Stimulated activated CD4-positive, alpha-beta T cell treated with anti-CD3 and anti-CD28 coated beads, Interleukin-2, amount 100 ng/mL, for 24 hours (primary cell): ENCODE measurements around the gene ZNF169.
"Not testable (repeated sequence)": the region's sequence is repeated elsewhere in the genome, so short reads cannot be mapped to it uniquely, and the experiment has no call there.

Experiments
- DNase-seq, 2 donors: peaks; one replicate each; pipeline ENCODE4 v3.0.0-alpha.2; 2020

Gene ZNF169

DNA sequence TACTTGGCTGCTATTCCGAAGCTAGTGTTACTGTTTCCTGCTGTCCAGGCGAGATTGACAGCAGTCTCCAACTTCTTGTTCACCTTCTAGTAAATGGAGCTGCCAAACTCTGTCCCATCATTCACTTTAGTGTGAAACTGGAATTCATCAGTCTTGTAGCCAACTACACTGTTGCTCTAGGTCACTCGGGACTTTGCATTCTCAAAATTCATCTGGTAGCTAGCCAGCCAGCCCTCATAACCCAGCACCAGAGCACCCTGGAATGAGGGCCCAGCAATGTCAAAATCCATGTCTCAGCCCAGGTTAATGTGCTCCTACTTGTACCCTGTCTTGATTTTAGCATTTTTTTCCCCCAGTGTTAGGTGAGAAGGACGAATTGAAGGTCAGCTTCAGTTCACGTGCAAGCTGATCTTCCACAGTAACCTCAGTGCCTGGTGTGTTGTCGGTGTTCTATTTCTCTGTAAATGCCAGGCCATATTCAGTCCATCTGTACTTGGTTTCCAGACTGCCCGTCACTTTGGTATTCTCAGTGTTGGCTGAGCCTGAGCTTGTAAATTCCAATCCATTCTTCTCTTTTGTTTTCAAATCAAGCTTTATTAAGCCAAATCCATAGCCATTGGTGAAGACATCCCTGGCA is 28.9 kb downstream of the ZNF169 start:
- DNase-seq = no peak

DNA sequence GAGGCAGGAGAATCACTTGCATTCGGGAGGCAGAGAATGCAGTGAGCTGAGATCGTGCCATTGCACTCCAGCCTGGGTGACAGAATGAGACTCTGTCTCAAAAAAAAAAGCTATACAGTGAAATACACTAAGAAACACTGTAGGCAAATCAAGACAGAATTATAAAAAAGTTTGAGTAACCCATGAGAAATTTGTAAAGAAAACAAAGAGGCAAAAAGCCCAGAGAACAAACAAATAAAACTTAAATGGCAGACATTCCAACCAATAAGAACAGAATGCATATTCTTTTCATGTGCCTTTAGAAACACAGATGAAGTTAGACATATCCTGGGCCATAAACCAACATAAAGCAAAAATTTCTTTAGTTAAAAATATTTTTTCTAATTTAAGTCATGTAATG is 30.6 kb downstream of the ZNF169 start:
- no peak for DNase-seq

DNA sequence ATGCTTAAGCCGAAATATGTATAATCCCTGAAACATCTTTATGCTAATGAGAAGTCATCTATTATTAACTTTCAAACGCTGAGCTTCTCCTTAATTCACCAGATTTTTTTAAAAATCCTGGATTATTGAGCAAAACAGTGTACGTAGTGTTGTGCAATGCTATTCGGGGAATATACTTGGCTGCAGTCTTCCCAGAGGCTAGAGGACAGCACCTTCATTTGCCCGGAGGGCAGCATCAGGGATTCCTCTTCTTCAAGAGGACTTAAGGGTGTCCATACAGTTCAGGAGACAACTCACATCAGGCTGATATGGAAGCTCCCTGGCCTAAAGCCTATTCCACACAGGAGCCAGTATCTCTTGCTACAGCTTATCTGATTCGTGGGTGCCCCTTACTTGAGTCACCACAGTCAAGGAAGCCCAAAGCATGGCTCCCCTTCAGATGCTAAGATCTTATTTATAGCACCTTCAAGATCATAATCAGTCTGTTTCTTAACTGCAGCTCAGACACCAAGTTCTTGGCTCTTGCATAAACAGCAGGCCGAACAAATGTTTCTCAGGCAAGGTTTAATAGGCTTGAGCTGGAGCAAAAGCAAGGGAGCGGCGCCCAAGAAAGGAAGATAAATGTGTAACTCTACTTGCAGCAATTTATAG is 40.0 kb downstream of the ZNF169 start:
- no peak for DNase-seq

DNA sequence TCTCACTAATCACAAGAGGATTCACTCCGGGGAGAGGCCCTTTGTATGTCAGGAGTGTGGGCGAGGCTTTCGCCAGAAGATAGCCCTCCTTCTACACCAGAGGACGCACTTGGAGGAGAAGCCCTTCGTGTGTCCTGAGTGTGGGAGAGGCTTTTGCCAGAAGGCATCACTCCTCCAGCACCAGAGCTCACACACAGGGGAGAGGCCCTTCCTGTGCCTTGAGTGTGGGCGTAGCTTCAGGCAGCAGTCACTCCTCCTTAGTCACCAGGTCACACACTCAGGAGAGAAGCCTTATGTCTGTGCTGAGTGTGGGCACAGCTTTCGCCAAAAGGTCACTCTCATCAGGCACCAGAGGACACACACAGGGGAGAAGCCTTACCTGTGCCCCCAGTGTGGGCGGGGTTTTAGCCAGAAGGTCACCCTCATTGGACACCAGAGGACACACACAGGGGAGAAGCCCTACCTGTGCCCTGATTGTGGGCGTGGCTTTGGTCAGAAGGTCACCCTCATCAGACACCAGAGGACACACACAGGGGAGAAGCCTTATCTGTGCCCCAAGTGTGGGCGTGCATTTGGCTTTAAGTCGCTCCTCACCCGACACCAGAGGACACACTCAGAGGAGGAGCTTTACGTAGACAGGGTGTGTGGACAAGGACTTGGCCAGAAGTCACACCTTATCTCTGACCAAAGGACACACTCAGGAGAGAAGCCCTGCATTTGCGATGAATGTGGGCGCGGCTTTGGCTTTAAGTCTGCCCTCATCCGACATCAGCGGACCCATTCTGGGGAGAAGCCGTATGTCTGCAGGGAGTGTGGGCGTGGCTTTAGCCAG is 41.6 kb downstream of the ZNF169 start:
- no peak for DNase-seq

DNA sequence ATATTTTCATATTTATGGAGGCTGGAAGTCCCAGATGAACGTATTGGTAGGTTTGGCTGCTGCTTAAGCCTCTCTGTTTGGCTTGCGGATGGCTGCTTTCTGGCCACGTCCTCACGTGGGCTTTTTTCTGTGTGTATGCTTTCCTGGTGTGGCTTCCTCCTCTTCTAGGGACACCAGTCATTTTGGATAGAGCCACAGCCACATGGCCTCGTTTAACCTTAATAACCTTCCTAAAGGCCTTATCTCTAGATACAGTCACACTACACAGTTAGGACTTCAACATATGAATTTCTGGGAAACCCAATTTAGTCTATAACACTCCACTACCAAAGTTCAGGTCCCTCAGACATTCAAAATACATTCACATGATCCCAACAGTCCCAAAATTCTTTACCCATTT is 42.5 kb downstream of the ZNF169 start:
- no peak for DNase-seq

DNA sequence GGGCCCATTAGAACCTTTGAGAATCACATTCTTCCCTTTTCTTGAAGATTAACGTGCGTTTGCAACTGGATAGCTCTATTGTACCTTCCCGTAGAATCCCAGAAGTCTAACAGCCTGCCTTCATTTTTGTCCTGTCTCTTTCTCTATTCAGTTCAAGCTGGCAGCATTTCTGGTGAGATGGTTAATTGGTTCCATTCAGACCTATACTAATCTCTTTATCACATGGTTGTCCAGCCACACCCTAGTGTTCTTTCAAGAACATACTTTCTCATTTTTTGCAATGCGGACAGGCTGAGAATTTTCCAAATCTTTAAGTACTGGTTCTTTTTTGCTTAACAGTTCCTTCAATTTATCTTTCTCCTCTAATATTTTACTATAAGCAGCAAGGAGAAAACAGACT is 43.3 kb downstream of the ZNF169 start:
- no peak for DNase-seq

DNA sequence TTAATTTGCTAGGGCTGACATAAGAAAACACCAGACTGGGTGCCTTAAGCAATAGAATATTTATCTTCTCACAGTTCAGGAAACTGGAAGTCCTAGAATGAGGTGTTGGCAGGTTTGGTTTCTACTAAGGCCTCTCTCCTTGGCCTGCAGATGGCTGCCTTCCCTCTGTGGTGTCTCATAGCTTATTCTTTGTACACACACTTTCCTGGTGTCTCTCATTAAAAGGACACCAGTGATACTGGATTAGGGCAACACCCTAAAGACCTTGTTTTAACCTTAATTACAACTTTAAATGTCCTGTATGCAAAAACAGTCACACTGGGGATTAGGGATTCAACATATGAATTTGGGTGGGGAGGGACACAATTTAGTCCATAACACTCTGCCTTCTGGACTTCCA is 44.2 kb downstream of the ZNF169 start:
- no peak for DNase-seq

DNA sequence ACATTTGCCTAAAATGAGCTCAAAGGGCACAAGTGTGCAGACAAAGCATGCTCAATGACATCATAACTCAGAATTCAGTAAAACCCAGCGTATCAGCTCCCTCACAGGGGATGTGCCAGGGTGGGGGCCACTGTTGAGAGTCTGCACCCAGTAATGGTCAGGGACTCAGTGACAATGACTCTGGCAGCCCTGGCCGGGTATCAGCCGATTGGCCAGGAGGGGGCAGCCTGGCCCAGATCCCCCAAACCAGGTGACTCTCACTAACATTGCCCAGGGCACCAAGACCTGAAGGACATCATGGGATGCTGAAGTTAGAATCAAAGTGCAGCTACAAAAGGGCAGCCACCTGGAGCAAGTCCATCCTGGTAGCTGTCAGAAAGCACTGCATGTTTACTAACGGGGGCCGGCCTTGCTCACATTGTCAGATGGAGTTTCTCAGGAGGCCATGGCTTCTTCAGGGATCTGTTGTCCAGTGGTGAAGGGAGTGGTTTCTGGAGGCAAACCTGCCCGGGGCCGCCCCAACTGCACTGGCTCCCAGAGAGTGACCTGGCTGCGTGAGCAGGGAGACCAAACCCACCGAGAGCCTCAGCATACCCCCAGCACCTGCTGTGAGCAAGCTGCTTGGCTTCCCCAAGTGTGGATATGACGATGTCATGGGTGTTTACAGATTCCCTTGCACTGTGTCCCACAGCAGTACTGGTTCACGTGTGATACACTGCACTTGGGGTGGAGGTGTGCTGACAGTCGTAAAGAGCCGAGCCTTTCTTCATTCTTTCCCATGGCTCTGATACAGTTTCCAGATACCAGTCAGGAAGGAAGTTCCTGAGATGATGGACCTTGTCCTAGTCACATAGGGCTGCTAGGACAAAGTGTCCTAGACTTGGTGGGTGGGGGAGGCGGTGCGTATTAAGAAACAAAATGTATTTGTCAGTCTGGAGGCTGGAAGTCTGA is 56.2 kb downstream of the ZNF169 start:
- not testable (repeated sequence) for DNase-seq

DNA sequence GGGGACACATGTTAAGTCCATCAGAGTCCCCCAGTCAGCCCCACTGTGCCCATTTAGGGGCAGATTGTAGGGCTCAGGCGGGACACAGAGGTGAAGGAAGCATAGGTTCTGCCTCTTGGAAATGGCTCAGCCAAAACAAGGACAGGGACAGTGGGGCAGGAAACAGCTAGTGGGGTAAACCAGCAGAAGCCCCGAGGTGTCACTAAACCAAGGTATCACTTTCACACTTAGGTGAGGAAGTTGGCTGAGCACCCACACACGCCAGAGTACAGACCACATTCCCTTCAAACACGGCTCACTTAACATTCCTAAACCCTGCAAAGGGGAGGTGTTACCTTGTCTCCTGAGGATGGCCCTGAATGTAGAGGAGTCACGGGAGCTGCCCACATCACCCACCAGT is 57.1 kb downstream of the ZNF169 start:
- not testable (repeated sequence) for DNase-seq

DNA sequence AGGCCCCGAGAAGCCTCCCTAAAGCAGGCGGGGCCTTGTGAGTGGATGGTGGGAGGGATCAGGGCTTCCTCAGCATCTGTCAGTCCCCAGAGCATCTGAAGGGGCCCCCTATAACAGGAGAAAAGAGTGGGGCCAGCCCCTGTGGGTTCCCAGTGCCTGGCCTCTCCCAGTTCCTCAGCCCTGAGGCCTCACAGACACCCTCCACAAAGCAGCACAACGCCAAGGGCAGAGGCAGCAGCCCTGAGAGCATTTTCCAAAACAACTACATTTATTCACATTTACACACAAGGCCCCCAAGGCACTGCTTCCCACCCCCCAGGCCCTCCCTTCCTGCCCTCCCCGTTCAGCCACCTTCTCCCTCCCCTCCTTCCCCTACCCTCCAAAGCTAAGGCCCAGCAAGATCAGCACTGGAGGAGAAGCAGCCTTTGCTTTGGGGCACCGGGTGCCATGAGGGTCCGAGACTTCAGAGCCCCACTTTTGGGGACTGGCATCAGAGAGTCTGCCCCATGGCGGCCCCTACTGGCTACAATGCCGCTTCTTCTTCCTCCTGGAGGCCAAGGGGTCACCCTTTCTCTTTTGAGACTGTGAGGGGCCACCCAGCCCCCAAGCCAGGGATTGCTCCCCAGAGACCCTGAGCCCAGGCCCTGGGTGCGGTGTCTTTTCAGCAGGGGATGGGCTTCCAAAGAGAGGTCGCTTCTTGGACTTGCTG is 59.0 kb downstream of the ZNF169 start:
- DNase-seq = not testable (repeated sequence)

DNA sequence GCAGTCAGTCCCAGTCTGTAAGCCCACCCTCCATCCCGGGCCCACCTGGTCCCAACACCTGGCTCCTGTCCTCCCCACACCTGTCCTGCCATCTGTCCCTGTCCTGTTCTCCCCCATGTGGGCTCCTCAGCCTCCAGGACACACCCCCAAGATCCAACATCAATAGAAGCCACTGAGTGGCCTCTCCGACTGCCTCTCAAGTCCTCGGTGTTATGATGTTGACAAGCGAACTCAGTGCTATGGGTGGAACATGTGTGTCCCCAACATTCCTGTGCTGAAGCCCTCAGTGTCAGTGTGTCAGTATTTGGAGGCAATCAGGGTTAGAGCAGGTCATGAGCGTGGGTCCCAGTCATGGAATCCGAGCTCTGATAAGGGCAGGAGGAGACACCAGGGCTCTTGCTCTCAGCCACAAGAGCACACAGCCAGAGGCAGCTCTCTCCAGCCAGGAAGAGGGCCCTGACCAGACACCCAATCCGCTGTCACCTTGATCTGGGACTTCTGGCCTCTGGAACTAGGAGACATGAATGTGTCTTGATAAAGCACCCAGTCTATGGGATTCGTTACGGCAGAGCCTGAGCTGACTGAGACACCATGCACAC is 63.3 kb downstream of the ZNF169 start:
- not testable (repeated sequence) for DNase-seq

DNA sequence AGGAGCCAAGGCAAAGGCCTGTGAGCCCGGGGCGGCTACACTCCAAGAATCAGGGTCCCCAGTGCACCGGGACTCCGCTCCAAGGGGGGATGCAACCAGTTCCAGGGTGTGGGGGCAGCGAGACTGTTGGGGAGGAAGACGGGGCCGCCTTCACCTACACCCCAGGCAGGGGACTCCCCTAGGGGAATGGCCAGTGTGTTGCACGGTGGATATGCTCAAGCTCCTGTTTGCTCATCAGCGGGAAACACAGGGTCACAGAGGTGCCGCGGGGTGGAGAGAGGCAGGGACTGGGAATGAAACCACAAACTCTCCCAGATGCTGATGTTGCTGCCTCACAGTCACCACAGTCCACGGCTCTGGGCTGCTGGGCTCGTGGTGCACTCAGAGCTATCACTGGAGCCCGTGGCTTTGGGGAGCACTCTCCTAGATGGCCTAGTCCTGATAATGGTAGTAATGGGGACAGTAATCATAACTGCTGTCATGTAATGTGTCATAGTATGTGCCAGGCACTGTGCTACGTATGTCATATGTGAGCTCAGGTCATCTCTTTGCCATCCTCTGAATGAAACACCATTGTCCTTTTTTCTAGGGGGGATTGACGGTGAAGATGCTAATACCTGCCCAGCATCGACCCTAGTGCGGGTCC is 64.2 kb downstream of the ZNF169 start:
- DNase-seq = not testable (repeated sequence)

DNA sequence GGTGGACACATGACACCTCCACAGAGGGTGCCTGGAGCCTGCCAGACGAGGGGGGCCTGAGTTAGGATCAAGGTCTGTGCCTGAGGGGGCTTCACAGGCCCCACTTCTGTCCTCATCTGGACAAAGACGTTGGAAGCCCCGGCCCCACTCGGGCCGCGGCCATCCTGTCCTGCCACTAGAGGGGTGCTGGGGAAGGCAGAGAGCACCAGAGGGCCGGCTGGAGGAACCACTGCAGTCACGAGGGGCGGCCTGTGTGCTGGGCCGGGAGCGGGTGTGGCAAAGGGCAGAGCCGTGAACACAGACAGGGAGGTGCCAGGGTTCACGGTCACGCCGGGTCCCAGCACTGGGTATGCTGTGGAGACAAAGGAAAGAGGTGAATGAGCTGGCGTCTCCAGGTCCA is 66.5 kb downstream of the ZNF169 start:
- DNase-seq = not testable (repeated sequence)

DNA sequence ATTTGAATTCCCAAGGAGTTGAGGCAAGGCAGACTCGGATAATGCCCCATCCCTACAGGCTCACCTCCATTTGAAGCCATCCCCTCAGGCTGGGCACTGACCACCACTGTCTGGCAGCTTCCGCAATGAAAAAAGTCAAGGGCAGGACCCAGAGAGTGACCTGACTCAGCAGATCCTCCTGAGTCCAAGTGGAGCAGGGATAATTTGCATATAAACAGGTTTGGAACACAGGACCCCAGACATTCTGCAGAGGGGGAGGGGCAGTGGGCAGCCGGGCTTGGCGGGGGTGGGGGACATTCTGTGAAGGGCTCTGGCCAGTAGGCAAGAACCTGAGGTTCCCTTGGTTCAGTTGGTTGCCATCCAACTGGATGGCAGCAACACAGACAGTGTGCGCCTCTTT is 69.4 kb downstream of the ZNF169 start, which contains the start of gene NUTM2F:
NUTM2F (minus strand) TSS at position 101 of the 400 bp plus-strand sequence; CDS start at position 80, 21 bp downstream.
- DNase-seq = not testable (repeated sequence)

DNA sequence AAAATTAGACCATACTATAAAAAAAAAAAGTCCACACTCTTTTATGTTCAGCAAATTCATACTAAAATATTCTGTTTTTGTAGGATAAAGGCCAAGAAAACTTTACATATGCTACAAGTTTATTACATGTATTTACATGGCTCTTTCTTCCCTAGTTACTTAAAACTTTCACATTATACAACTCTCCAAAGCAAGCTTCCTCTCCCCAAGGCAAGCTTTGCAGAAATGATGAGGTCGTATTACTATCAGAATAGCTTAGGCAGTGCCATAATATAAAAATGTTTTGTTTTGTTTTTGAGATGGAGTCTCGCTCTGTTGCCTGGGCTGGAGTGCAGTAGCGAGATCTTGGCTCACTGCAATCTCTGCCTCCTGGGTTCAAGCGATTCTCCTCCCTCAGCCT is 77.3 kb downstream of the ZNF169 start:
- DNase-seq = not testable (repeated sequence)

DNA sequence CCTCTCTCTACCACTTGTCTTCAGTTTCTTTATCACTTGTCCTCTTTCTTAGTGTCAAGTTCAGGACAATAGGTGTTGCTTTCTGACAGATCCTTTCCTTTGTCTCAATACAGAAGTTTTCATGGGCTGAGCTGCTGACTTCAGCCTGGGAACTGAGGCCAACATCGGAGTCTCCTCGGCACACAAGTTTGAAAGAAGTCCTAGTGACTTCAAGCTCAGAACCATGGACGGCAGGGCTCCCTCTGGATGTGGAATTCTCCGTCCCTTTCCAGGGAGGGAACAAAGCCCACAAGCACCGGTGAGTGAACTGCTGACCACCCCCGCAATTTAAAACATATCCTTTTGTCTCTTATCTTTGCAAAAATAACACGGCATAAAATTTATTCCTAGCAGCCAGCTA is 79.6 kb downstream of the ZNF169 start:
- DNase-seq = not testable (repeated sequence)

DNA sequence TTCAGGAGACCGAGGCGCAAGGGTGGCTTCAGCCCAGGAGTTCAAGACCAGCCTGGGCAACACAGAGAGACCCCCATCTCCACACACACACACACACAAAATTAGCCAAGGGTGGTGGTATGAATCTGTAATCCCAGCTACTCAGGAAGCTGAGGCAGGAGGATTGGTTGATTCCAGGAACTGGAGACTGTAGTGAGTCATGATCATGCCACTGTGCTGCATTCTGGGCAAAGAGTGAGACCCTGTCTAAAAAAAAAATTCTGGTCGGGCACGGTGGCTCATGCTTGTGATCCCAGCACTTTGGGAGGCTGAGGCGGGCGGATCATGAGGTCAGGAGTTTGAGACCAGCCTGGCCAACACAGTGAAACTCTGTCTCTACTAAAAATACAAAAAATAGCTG is 80.6 kb downstream of the ZNF169 start:
- DNase-seq = not testable (repeated sequence)

DNA sequence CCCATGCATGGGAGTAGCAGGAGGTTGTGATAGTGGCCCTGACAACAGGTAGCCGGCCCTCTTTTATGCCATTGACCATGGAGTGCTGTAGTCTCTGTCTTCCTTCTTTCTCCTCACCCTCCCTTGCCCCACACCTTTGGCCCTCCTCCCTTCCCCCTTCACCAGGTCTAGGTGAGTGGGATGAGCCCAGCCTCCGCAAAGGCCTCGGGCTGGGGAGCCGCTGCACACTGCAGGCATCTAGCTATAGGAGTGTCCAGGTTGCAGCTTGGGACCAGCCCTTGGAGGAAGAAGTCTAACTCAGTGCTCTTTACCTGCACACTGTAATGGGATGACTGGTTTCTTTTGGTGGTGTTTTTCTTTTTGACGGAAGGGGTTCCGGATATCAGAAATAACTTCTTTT is 81.7 kb downstream of the ZNF169 start:
- not testable (repeated sequence) for DNase-seq

DNA sequence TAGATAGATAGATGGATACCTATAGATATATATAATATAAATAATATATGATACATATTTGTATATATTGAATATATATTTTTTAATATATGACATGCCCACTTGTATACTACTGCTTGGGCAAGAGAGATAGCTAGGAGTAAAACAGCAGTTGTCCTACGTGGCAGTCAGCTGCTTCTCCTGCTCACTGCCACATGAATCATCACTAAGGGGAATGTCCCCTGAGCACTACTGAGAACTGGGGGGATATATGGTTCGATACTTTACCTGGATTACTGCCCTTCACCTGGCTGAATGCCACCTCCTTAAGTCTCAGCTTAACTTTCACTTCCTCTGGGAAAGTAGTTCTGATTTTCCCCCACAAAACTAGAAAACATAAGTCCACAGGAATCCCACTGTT is 82.6 kb downstream of the ZNF169 start:
- DNase-seq = not testable (repeated sequence)

DNA sequence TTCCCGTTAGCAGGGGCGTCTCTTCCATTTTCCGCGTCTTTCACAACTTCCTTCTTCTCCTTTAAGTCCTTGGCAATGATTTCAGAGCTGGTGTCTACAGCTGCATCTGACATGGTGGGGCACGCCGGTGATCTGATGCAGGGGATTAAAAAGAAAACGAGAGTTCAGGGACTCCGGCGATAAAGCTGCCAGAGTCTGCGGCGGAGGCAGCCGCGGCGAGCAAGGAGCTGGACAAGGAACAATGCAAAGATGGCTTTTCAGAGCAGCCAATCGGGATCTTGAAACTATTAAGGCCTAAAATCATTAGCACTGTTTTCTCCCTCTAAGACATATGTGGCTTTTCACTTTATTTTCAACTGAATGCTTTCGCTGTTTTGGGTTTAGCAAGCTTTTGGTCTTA is 88.4 kb downstream of the ZNF169 start:
- DNase-seq = not testable (repeated sequence)

DNA sequence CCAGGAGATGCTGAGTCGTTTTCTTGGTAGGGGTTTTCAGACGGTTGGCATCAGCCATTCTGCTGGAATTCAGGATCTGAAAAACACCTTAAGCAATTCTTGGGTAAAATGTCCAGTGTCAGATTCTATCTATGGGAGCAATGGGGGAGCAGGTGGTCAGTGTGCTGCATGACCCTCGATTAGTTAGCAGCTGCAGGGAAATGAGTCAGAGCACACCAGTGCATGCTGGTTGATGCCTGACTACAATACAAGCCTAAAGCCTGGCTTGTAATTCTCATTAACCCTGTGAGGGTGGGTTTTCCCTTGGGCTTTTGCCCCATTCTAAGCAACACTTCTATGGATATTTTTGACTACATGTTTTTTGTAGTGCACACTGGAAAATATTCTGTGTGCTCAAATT is 89.7 kb downstream of the ZNF169 start:
- not testable (repeated sequence) for DNase-seq
